Measurements from ENCODE around the gene OSTN.
"Not testable (repeated sequence)": the region's sequence is repeated elsewhere in the genome, so short reads cannot be mapped to it uniquely, and the experiment has no call there.

OSTN gene

GRCh38 chr3:191198932-191199331 lies at the start of gene OSTN:
Gene OSTN (plus strand): TSS chr3:191199241. CDS start chr3:191212533, 13,292 bp downstream.
- Mint-ChIP-seq H3K27ac (no peak within 1 kb of the TSS), H3K4me1 (no peaks in the 10 kb centered on the region), H3K36me3 (ENCODE audit: low read depth) (no peaks in the 10 kb centered on the region), H3K9me3 (no peaks in the 10 kb centered on the region), H3K4me3 (no peak within 1 kb of the TSS), H3K27me3 (no peaks in the 10 kb centered on the region)
- DNase-seq (no peak), ATAC-seq (no peak)

GRCh38 chr3:191151653-191152052 lies 47.4 kb upstream of the OSTN start:
- no peak for ATAC-seq
- Mint-ChIP-seq H3K27me3 (no peaks in the 10 kb centered on the region), H3K4me1 (no peaks in the 10 kb centered on the region), H3K36me3 (ENCODE audit: low read depth) (no peaks in the 10 kb centered on the region), H3K4me3 (no peak overlapping the region), H3K27ac (no peak overlapping the region), H3K9me3 (peaks cover 24% of the 10 kb centered on the region)
- DNase-seq: no peak

GRCh38 chr3:191154827-191155226 lies 44.2 kb upstream of the OSTN start:
- Mint-ChIP-seq H3K4me3 (no peak overlapping the region), H3K9me3 (peaks cover 24% of the 10 kb centered on the region), H3K27me3 (no peaks in the 10 kb centered on the region), H3K4me1 (no peaks in the 10 kb centered on the region), H3K36me3 (ENCODE audit: low read depth) (no peaks in the 10 kb centered on the region), H3K27ac (no peak overlapping the region)
- no peak for DNase-seq
- no peak for ATAC-seq

- peaks cover 34% of the 10 kb centered on the region for H3K9me3 Mint-ChIP-seq
- no peaks in the 10 kb centered on the region for H3K27me3 Mint-ChIP-seq
- H3K27ac Mint-ChIP-seq: no peak overlapping the region
- no peaks in the 10 kb centered on the region for H3K4me1 Mint-ChIP-seq
- no peak for DNase-seq
- no peak for ATAC-seq
- H3K4me3 Mint-ChIP-seq: no peak overlapping the region
- H3K36me3 Mint-ChIP-seq (ENCODE audit: low read depth): no peaks in the 10 kb centered on the region
Observed at GRCh38 chr3:191158247-191158646, 40.8 kb upstream of the OSTN start.

- H3K4me3 Mint-ChIP-seq: no peak overlapping the region
- DNase-seq (no peak), ATAC-seq (no peak)
- no peaks in the 10 kb centered on the region for H3K36me3 Mint-ChIP-seq (ENCODE audit: low read depth)
- H3K9me3 Mint-ChIP-seq: peaks cover 34% of the 10 kb centered on the region
- H3K27me3 Mint-ChIP-seq: no peaks in the 10 kb centered on the region
- no peak overlapping the region for H3K27ac Mint-ChIP-seq
- H3K4me1 Mint-ChIP-seq: no peaks in the 10 kb centered on the region
Observed at GRCh38 chr3:191158815-191159214, 40.2 kb upstream of the OSTN start.

GRCh38 chr3:191165802-191166201 lies 33.2 kb upstream of the OSTN start:
- H3K27ac Mint-ChIP-seq: no peak overlapping the region

GRCh38 chr3:191166368-191166767 lies 32.7 kb upstream of the OSTN start:
- Mint-ChIP-seq H3K4me1 (no peaks in the 10 kb centered on the region), H3K36me3 (ENCODE audit: low read depth) (no peaks in the 10 kb centered on the region), H3K27ac (no peak overlapping the region), H3K9me3 (peaks cover 10% of the 10 kb centered on the region), H3K4me3 (no peak overlapping the region), H3K27me3 (no peaks in the 10 kb centered on the region)
- no peak for ATAC-seq
- DNase-seq: no peak

More at GRCh38 chr3:191165802-191166201, 33.2 kb upstream of the OSTN start:
- Mint-ChIP-seq H3K36me3 (ENCODE audit: low read depth) (no peaks in the 10 kb centered on the region), H3K4me3 (no peak overlapping the region), H3K4me1 (no peaks in the 10 kb centered on the region), H3K9me3 (peaks cover 10% of the 10 kb centered on the region), H3K27me3 (no peaks in the 10 kb centered on the region)
- no peak for ATAC-seq
- no peak for DNase-seq

- no peak for ATAC-seq
- no peaks in the 10 kb centered on the region for H3K27me3 Mint-ChIP-seq
- H3K4me1 Mint-ChIP-seq: no peaks in the 10 kb centered on the region
- H3K27ac Mint-ChIP-seq: no peak overlapping the region
- no peak for DNase-seq
- H3K4me3 Mint-ChIP-seq: no peak overlapping the region
- no peaks in the 10 kb centered on the region for H3K9me3 Mint-ChIP-seq
- H3K36me3 Mint-ChIP-seq (ENCODE audit: low read depth): no peaks in the 10 kb centered on the region
Observed at GRCh38 chr3:191169566-191169965, 29.5 kb upstream of the OSTN start.

- Mint-ChIP-seq H3K4me1 (no peaks in the 10 kb centered on the region), H3K27ac (no peak overlapping the region), H3K27me3 (no peaks in the 10 kb centered on the region), H3K36me3 (ENCODE audit: low read depth) (no peaks in the 10 kb centered on the region), H3K4me3 (no peak overlapping the region), H3K9me3 (no peaks in the 10 kb centered on the region)
- no peak for ATAC-seq
- no peak for DNase-seq
Observed at GRCh38 chr3:191170097-191170496, 28.9 kb upstream of the OSTN start.

- no peaks in the 10 kb centered on the region for H3K4me1 Mint-ChIP-seq
- no peak overlapping the region for H3K27ac Mint-ChIP-seq
- H3K9me3 Mint-ChIP-seq: peaks cover 6% of the 10 kb centered on the region
- DNase-seq: no peak
- ATAC-seq: no peak
- no peaks in the 10 kb centered on the region for H3K27me3 Mint-ChIP-seq
- H3K36me3 Mint-ChIP-seq (ENCODE audit: low read depth): no peaks in the 10 kb centered on the region
- H3K4me3 Mint-ChIP-seq: no peak overlapping the region
Observed at GRCh38 chr3:191175102-191175501, 23.9 kb upstream of the OSTN start.

- ATAC-seq (no peak), DNase-seq (no peak)
- no peak overlapping the region for H3K4me3 Mint-ChIP-seq
- no peaks in the 10 kb centered on the region for H3K4me1 Mint-ChIP-seq
- H3K36me3 Mint-ChIP-seq (ENCODE audit: low read depth): no peaks in the 10 kb centered on the region
- H3K9me3 Mint-ChIP-seq: peaks cover 9% of the 10 kb centered on the region
- no peak overlapping the region for H3K27ac Mint-ChIP-seq
- H3K27me3 Mint-ChIP-seq: no peaks in the 10 kb centered on the region
Observed at GRCh38 chr3:191176038-191176785, 22.8 kb upstream of the OSTN start.

- not testable (repeated sequence) for H3K27ac Mint-ChIP-seq; H3K36me3 Mint-ChIP-seq (ENCODE audit: low read depth); H3K27me3 Mint-ChIP-seq; DNase-seq; H3K4me3 Mint-ChIP-seq; H3K4me1 Mint-ChIP-seq; ATAC-seq
- peaks cover 11% of the 10 kb centered on the region for H3K9me3 Mint-ChIP-seq
Observed at GRCh38 chr3:191185382-191185781, 13.7 kb upstream of the OSTN start.

- H3K36me3 Mint-ChIP-seq (ENCODE audit: low read depth); H3K27me3 Mint-ChIP-seq; H3K27ac Mint-ChIP-seq; H3K4me3 Mint-ChIP-seq; ATAC-seq; H3K4me1 Mint-ChIP-seq; H3K9me3 Mint-ChIP-seq; DNase-seq: not testable (repeated sequence)
Observed at GRCh38 chr3:191188246-191188645, 10.8 kb upstream of the OSTN start.

GRCh38 chr3:191192270-191192669 lies 6.8 kb upstream of the OSTN start:
- H3K27me3 Mint-ChIP-seq; H3K9me3 Mint-ChIP-seq; ATAC-seq; DNase-seq; H3K4me3 Mint-ChIP-seq; H3K36me3 Mint-ChIP-seq (ENCODE audit: low read depth); H3K27ac Mint-ChIP-seq; H3K4me1 Mint-ChIP-seq: not testable (repeated sequence)

GRCh38 chr3:191192941-191193340 lies 6.1 kb upstream of the OSTN start:
- Mint-ChIP-seq H3K4me3 (no peak overlapping the region), H3K27ac (no peak overlapping the region), H3K27me3 (no peaks in the 10 kb centered on the region), H3K4me1 (no peaks in the 10 kb centered on the region), H3K9me3 (no peaks in the 10 kb centered on the region), H3K36me3 (ENCODE audit: low read depth) (no peaks in the 10 kb centered on the region)
- no peak for DNase-seq
- no peak for ATAC-seq
